Testis (tissue), 2 donors: Measurements from ENCODE around the gene PRDM15.

Experiments
- POLR2A ChIP-seq: fragments of 450-650 bp; IDR thresholded peaks from one replicate; pipeline ENCODE4 v1.6.1; 2017; ENCODE audit warnings: antibody characterized with exemption, mild to moderate bottlenecking, moderate library complexity
- TF ChIP-seq, protein P1 (sequence below), 3 experiments: fragments of 450-650 bp in 2 of 3; fragments of 200-600 bp in 1 of 3; sonication (generic) in 1 of 3; IDR thresholded peaks; one replicate each; pipeline ENCODE4 v1.5.1; 2016 to 2019; ENCODE audit warnings: antibody characterized with exemption in 3 of 3, mild to moderate bottlenecking in 2 of 3, moderate library complexity in 1 of 3

GRCh38 chr21:41769521-41769920 lies 109.6 kb downstream of the PRDM15 start:
- TF ChIP-seq POLR2A = no peak
- TF ChIP-seq, protein P1, sequence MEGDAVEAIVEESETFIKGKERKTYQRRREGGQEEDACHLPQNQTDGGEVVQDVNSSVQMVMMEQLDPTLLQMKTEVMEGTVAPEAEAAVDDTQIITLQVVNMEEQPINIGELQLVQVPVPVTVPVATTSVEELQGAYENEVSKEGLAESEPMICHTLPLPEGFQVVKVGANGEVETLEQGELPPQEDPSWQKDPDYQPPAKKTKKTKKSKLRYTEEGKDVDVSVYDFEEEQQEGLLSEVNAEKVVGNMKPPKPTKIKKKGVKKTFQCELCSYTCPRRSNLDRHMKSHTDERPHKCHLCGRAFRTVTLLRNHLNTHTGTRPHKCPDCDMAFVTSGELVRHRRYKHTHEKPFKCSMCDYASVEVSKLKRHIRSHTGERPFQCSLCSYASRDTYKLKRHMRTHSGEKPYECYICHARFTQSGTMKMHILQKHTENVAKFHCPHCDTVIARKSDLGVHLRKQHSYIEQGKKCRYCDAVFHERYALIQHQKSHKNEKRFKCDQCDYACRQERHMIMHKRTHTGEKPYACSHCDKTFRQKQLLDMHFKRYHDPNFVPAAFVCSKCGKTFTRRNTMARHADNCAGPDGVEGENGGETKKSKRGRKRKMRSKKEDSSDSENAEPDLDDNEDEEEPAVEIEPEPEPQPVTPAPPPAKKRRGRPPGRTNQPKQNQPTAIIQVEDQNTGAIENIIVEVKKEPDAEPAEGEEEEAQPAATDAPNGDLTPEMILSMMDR (IDR thresholded peaks at IDR 0.05) = no peak
